ENCODE data around the gene VIT. TPM values are rescaled to one million over a fixed set of nuclear protein-coding genes. Genes with fewer than 3 reads are reported as not detected.

Gene VIT
- total and polyA plus RNA-seq, 7 experiments from 2014 or later = not detected

- ChIA-PET POLR2A (no interaction called here), CTCF (interaction anchor here (0.6 kb wide), 1 partner anchor 223 kb away, joined by 3 read pairs; no protein-coding TSS in a partner anchor)
- intact Hi-C loops (cut with micrococcal nuclease) = no loop called here
- no peaks in the 10 kb centered on the region for H3K9me3 ChIP-seq (ENCODE audit: control insufficient read depth in 2 of 3, low read length in 3 of 3)
- no peak overlapping the region for H3K4me3 ChIP-seq (ENCODE audit: low read length)
- Mint-ChIP-seq H3K27ac (no peak overlapping the region), H3K36me3 (no peaks in the 10 kb centered on the region), H3K4me3 (no peak overlapping the region), H3K27me3 (peaks cover 34 to 79% (median 69%) of the 10 kb centered on the region in 5 donors), H3K4me1 (no peaks in the 10 kb centered on the region), H3K9me3 (peaks cover 0 to 9% (median 0%) of the 10 kb centered on the region in 11 donors)
- H3K4me1 ChIP-seq (ENCODE audit: control insufficient read depth in 2 of 2, insufficient read depth in 2 of 2, low read length in 2 of 2) = no peaks in the 10 kb centered on the region
- H3K27ac ChIP-seq (ENCODE audit: low read depth, low read length) = no peak overlapping the region
- H3K27me3 ChIP-seq (ENCODE audit: control insufficient read depth in 2 of 2, insufficient read depth in 2 of 2, low read length in 2 of 2) = peaks cover 0 to 3% of the 10 kb centered on the region in 2 donors
- ATAC-seq (no peak), DNase-seq (no peak)
- H3K36me3 ChIP-seq (ENCODE audit: control insufficient read depth in 2 of 3, insufficient read depth in 3 of 3, low read length in 3 of 3) = no peaks in the 10 kb centered on the region
These were observed 53.6 kb downstream of the VIT start for GRCh38 chr2:36750101-36750500.

- Mint-ChIP-seq H3K4me1 (no peaks in the 10 kb centered on the region), H3K4me3 (no peak overlapping the region), H3K9me3 (peaks cover 0 to 3% (median 0%) of the 10 kb centered on the region in 11 donors), H3K27ac (no peak overlapping the region), H3K36me3 (no peaks in the 10 kb centered on the region), H3K27me3 (peaks cover 20 to 45% (median 35%) of the 10 kb centered on the region in 5 donors)
- Histone ChIP-seq H3K36me3 (ENCODE audit: control insufficient read depth in 2 of 3, insufficient read depth in 3 of 3, low read length in 3 of 3) (no peaks in the 10 kb centered on the region), H3K4me3 (ENCODE audit: low read length) (no peak overlapping the region), H3K27me3 (ENCODE audit: control insufficient read depth in 2 of 2, insufficient read depth in 2 of 2, low read length in 2 of 2) (peaks cover 0 to 3% of the 10 kb centered on the region in 2 donors), H3K4me1 (ENCODE audit: control insufficient read depth in 2 of 2, insufficient read depth in 2 of 2, low read length in 2 of 2) (no peaks in the 10 kb centered on the region), H3K9me3 (ENCODE audit: control insufficient read depth in 2 of 3, low read length in 3 of 3) (no peaks in the 10 kb centered on the region), H3K27ac (ENCODE audit: low read depth, low read length) (no peak overlapping the region)
- ATAC-seq = no peak
- CTCF ChIA-PET = no interaction called here
- DNase-seq = no peak
- intact Hi-C loops (cut with micrococcal nuclease) = no loop called here
- POLR2A ChIA-PET = no interaction called here
These were observed 57.3 kb downstream of the VIT start for GRCh38 chr2:36753706-36754221.

- no peak overlapping the region for H3K27ac Mint-ChIP-seq
- ChIA-PET CTCF (no interaction called here), POLR2A (no interaction called here)
- peaks cover 0 to 3% of the 10 kb centered on the region in 2 donors for H3K27me3 ChIP-seq (ENCODE audit: control insufficient read depth in 2 of 2, insufficient read depth in 2 of 2, low read length in 2 of 2)
- H3K27me3 Mint-ChIP-seq = peaks cover 17 to 38% (median 28%) of the 10 kb centered on the region in 5 donors
- peaks cover 0 to 3% (median 0%) of the 10 kb centered on the region in 11 donors for H3K9me3 Mint-ChIP-seq
- ATAC-seq (no peak), DNase-seq (no peak)
- H3K4me3 ChIP-seq (ENCODE audit: low read length) = no peak overlapping the region
- H3K9me3 ChIP-seq (ENCODE audit: control insufficient read depth in 2 of 3, low read length in 3 of 3) = no peaks in the 10 kb centered on the region
- H3K4me3 Mint-ChIP-seq = no peak overlapping the region
- intact Hi-C loops (cut with micrococcal nuclease) = no loop called here
- H3K4me1 ChIP-seq (ENCODE audit: control insufficient read depth in 2 of 2, insufficient read depth in 2 of 2, low read length in 2 of 2) = no peaks in the 10 kb centered on the region
- no peak overlapping the region for H3K27ac ChIP-seq (ENCODE audit: low read depth, low read length)
- no peaks in the 10 kb centered on the region for H3K36me3 ChIP-seq (ENCODE audit: control insufficient read depth in 2 of 3, insufficient read depth in 3 of 3, low read length in 3 of 3)
- H3K36me3 Mint-ChIP-seq = no peaks in the 10 kb centered on the region
- H3K4me1 Mint-ChIP-seq = no peaks in the 10 kb centered on the region
These were observed 58.1 kb downstream of the VIT start for GRCh38 chr2:36754578-36754977.

DNA sequence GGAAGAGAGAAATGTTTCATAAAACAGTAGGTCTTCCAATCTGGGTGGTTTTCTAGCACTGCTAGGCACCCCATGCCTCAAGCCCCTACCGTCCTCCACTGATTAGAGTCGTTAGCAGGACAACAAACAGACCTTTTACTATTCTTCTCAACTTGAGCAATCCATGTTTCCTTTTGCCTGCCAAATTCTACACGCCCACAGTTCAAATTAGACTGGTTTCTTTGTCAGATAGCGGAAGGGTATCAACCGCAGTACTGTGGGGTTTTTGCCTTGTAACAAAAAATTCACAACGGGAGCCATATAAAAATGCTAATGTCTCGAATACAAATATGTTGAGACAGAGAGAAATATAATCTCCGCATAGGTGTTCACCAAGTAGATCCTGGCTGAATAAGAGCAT is 59.9 kb downstream of the VIT start:
- H3K9me3 ChIP-seq (ENCODE audit: control insufficient read depth in 2 of 3, low read length in 3 of 3) = no peaks in the 10 kb centered on the region
- Mint-ChIP-seq H3K9me3 (no peaks in the 10 kb centered on the region), H3K4me1 (no peaks in the 10 kb centered on the region), H3K4me3 (no peak overlapping the region), H3K27ac (no peak overlapping the region), H3K36me3 (no peaks in the 10 kb centered on the region), H3K27me3 (peaks cover 16 to 30% (median 21%) of the 10 kb centered on the region in 5 donors)
- DNase-seq (no peak), ATAC-seq (no peak)
- intact Hi-C loops (cut with micrococcal nuclease) = no loop called here
- POLR2A ChIA-PET = no interaction called here
- peaks cover 0 to 3% of the 10 kb centered on the region in 2 donors for H3K27me3 ChIP-seq (ENCODE audit: control insufficient read depth in 2 of 2, insufficient read depth in 2 of 2, low read length in 2 of 2)
- CTCF ChIA-PET = no interaction called here
- H3K36me3 ChIP-seq (ENCODE audit: control insufficient read depth in 2 of 3, insufficient read depth in 3 of 3, low read length in 3 of 3) = no peaks in the 10 kb centered on the region
- H3K4me1 ChIP-seq (ENCODE audit: control insufficient read depth in 2 of 2, insufficient read depth in 2 of 2, low read length in 2 of 2) = no peaks in the 10 kb centered on the region
- no peak overlapping the region for H3K27ac ChIP-seq (ENCODE audit: low read depth, low read length)
- H3K4me3 ChIP-seq (ENCODE audit: low read length) = no peak overlapping the region

GRCh38 chr2:36762764-36763490 is 66.4 kb downstream of the VIT start:
- intact Hi-C loops (cut with micrococcal nuclease) = no loop called here
- Histone ChIP-seq H3K27me3 (ENCODE audit: control insufficient read depth in 2 of 2, insufficient read depth in 2 of 2, low read length in 2 of 2) (no peaks in the 10 kb centered on the region), H3K4me3 (ENCODE audit: low read length) (no peak overlapping the region), H3K36me3 (ENCODE audit: control insufficient read depth in 2 of 3, insufficient read depth in 3 of 3, low read length in 3 of 3) (no peaks in the 10 kb centered on the region), H3K9me3 (ENCODE audit: control insufficient read depth in 2 of 3, low read length in 3 of 3) (no peaks in the 10 kb centered on the region), H3K27ac (ENCODE audit: low read depth, low read length) (no peak overlapping the region), H3K4me1 (ENCODE audit: control insufficient read depth in 2 of 2, insufficient read depth in 2 of 2, low read length in 2 of 2) (no peaks in the 10 kb centered on the region)
- Mint-ChIP-seq H3K27me3 (peaks cover 6 to 25% (median 14%) of the 10 kb centered on the region in 5 donors), H3K9me3 (peaks cover 0 to 7% (median 0%) of the 10 kb centered on the region in 11 donors), H3K27ac (no peak overlapping the region), H3K4me3 (no peak overlapping the region), H3K36me3 (peaks cover 0 to 7% (median 0%) of the 10 kb centered on the region in 5 donors), H3K4me1 (no peaks in the 10 kb centered on the region)
- ATAC-seq = no peak
- no peak for DNase-seq
- ChIA-PET POLR2A (no interaction called here), CTCF (interaction anchor here (0.9 kb wide), 1 partner anchor 16 kb away, joined by 3 read pairs; no protein-coding TSS in a partner anchor)

- DNase-seq (no peak), ATAC-seq (no peak)
- H3K27me3 Mint-ChIP-seq = peaks cover 0 to 14% (median 3%) of the 10 kb centered on the region in 5 donors
- peaks cover 0 to 7% (median 0%) of the 10 kb centered on the region in 7 donors for H3K4me1 Mint-ChIP-seq
- intact Hi-C loops (cut with micrococcal nuclease) = no loop called here
- Histone ChIP-seq H3K27ac (ENCODE audit: low read depth, low read length) (no peak overlapping the region), H3K4me3 (ENCODE audit: low read length) (no peak overlapping the region), H3K4me1 (ENCODE audit: control insufficient read depth in 2 of 2, insufficient read depth in 2 of 2, low read length in 2 of 2) (no peaks in the 10 kb centered on the region), H3K27me3 (ENCODE audit: control insufficient read depth in 2 of 2, insufficient read depth in 2 of 2, low read length in 2 of 2) (no peaks in the 10 kb centered on the region), H3K9me3 (ENCODE audit: control insufficient read depth in 2 of 3, low read length in 3 of 3) (no peaks in the 10 kb centered on the region), H3K36me3 (ENCODE audit: control insufficient read depth in 2 of 3, insufficient read depth in 3 of 3, low read length in 3 of 3) (no peaks in the 10 kb centered on the region)
- ChIA-PET POLR2A (no interaction called here), CTCF (no interaction called here)
- H3K9me3 Mint-ChIP-seq = peaks cover 0 to 7% (median 0%) of the 10 kb centered on the region in 11 donors
- no peak overlapping the region for H3K27ac Mint-ChIP-seq
- no peak overlapping the region for H3K4me3 Mint-ChIP-seq
- H3K36me3 Mint-ChIP-seq = peaks cover 0 to 7% (median 0%) of the 10 kb centered on the region in 5 donors
These were observed 72.6 kb downstream of the VIT start for GRCh38 chr2:36769106-36769505.
